NCI-H524 treated with DMSO at 0.1 percent for 48 hours (cell line): Measurements from ENCODE around the gene CUZD1.
A peak's percentile ranks its signal among the peaks of the same experiment; 100 is the strongest.
"Not testable (repeated sequence)": the region's sequence is repeated elsewhere in the genome, so short reads cannot be mapped to it uniquely, and the experiment has no call there.

ENCODE experiments used
- DNase-seq: peaks from one replicate; lab custom pipeline; 2025; lab: John Stamatoyannopoulos, UW

The CUZD1 gene

GRCh38 chr10:122845783-122846332 lies at the start of gene CUZD1:
TSS of gene CUZD1 (minus strand) at chr10:122845857. CDS start at chr10:122845843, 14 bp downstream.
- no peak for DNase-seq

- DNase-seq: no peak
These were observed 48.7 kb upstream of the CUZD1 start for GRCh38 chr10:122894261-122894944.

GRCh38 chr10:122884166-122884565 lies 38.5 kb upstream of the CUZD1 start:
- no peak for DNase-seq

- no peak for DNase-seq
These were observed 37.1 kb upstream of the CUZD1 start for GRCh38 chr10:122882766-122883165.

- peak; percentile 68 for DNase-seq
These were observed 33.9 kb upstream of the CUZD1 start, which contains the start of gene FAM24B for GRCh38 chr10:122879339-122880273. TSS of gene FAM24B (minus strand) at chr10:122879581. CDS start at chr10:122850515, 29,066 bp downstream.

- DNase-seq: no peak
These were observed 33.2 kb upstream of the CUZD1 start for GRCh38 chr10:122878799-122879338.

GRCh38 chr10:122877264-122877663 lies 31.6 kb upstream of the CUZD1 start:
- no peak for DNase-seq

- no peak for DNase-seq
These were observed 30.8 kb upstream of the CUZD1 start for GRCh38 chr10:122876467-122876855.

GRCh38 chr10:122875843-122876466 lies 30.3 kb upstream of the CUZD1 start:
- no peak for DNase-seq

- not testable (repeated sequence) for DNase-seq
These were observed 26.3 kb upstream of the CUZD1 start for GRCh38 chr10:122871947-122872346.

- not testable (repeated sequence) for DNase-seq
These were observed 23.1 kb upstream of the CUZD1 start for GRCh38 chr10:122868768-122869167.

- DNase-seq: not testable (repeated sequence)
These were observed 21.3 kb upstream of the CUZD1 start for GRCh38 chr10:122866757-122867482.

- DNase-seq: no peak
These were observed 19.2 kb upstream of the CUZD1 start for GRCh38 chr10:122864901-122865300.

- DNase-seq: no peak
These were observed 18.5 kb upstream of the CUZD1 start for GRCh38 chr10:122864194-122864592.

- no peak for DNase-seq
These were observed 17.8 kb upstream of the CUZD1 start for GRCh38 chr10:122863216-122864193.

- no peak for DNase-seq
These were observed 16.1 kb upstream of the CUZD1 start for GRCh38 chr10:122861711-122862161.

GRCh38 chr10:122859527-122859926 lies 13.9 kb upstream of the CUZD1 start:
- no peak for DNase-seq

GRCh38 chr10:122858042-122858441 lies 12.4 kb upstream of the CUZD1 start:
- not testable (repeated sequence) for DNase-seq

GRCh38 chr10:122856902-122857301 lies 11.2 kb upstream of the CUZD1 start:
- no peak for DNase-seq

GRCh38 chr10:122855745-122856144 lies 10.1 kb upstream of the CUZD1 start:
- no peak for DNase-seq
